Fibroblast of lung (primary cell): ENCODE measurements around the gene ATG2A.

ENCODE experiments used
- EZH2 ChIP-seq: IDR thresholded peaks from 2 replicates; pipeline ENCODE4 v1.5.1; 2012; ENCODE audit warnings: low read length, control low read depth, mild to moderate bottlenecking; ENCODE audit errors: missing control alignments
- TF ChIP-seq, protein P1 (sequence below), 2 donors: IDR thresholded peaks in 1 of 2; conservative IDR thresholded peaks in 1 of 2; 1 replicate in 1 of 2; 2 replicates in 1 of 2; pipeline ENCODE4 v1.5.1; 2011 to 2012; ENCODE audit warnings: low read length in 2 of 2, control low read depth in 1 of 2, inconsistent platforms in 1 of 2, low read depth in 1 of 2, mild to moderate bottlenecking in 1 of 2

DNA sequence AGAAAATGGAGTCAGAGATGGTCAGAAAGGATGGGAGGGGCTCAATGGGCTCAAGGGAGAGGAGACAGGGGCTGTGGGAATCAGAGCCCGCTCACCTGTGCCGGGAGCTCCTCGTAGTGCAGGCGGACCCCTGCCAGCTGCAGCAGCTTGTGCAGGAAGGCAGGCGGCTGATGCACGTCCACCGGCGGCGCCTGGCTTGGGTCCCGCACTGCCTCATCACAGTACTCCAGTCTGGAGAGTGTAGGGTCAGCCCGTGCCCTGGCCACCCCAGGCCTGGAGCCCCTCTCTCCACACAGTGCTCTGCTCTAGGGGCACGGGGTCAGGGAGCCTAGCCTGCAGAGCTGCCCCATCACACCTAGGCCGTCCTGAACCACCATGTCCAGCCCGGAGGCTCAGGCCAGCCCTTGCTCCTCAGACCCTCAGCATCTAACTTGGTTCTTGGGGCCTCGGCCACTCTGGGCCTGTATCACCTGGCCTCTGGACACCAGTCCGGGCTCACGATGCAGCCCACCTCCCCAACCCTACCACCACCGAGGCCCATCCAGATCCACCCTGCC, 3.8 kb downstream of the ATG2A start:
- TF ChIP-seq, protein P1, sequence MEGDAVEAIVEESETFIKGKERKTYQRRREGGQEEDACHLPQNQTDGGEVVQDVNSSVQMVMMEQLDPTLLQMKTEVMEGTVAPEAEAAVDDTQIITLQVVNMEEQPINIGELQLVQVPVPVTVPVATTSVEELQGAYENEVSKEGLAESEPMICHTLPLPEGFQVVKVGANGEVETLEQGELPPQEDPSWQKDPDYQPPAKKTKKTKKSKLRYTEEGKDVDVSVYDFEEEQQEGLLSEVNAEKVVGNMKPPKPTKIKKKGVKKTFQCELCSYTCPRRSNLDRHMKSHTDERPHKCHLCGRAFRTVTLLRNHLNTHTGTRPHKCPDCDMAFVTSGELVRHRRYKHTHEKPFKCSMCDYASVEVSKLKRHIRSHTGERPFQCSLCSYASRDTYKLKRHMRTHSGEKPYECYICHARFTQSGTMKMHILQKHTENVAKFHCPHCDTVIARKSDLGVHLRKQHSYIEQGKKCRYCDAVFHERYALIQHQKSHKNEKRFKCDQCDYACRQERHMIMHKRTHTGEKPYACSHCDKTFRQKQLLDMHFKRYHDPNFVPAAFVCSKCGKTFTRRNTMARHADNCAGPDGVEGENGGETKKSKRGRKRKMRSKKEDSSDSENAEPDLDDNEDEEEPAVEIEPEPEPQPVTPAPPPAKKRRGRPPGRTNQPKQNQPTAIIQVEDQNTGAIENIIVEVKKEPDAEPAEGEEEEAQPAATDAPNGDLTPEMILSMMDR (conservative IDR thresholded peaks at IDR 0.05 in 1 of 2, IDR thresholded peaks at IDR 0.05 in 1 of 2; ENCODE audit: low read depth in 1 of 2, low read length in 2 of 2): no peak
- no peak for TF ChIP-seq EZH2
